Stomach (tissue), 9 donors: ENCODE measurements around the gene LRP1B. TPM values are rescaled to one million over a fixed set of nuclear protein-coding genes. Genes with fewer than 3 reads are reported as not detected.

Experiments
- DNase-seq, 2 donors: peaks; one replicate each; pipeline versions ENCODE4 v3.0.0 to v3.0.0-alpha.2; 2013 to 2019
- H3K27ac ChIP-seq, 5 donors: fragments of 200-600 bp in 4 of 5; sonication (generic) in 4 of 5; one replicate each; pipeline ENCODE4 v1.5.1; 2013 to 2019; ENCODE audit warnings: mild to moderate bottlenecking in 1 of 5, moderate library complexity in 1 of 5
- H3K27me3 ChIP-seq, 3 donors: fragments of 200-600 bp; sonication (generic); one replicate each; pipeline ENCODE4 v1.5.1; 2017 to 2019; ENCODE audit warnings: mixed run types in 1 of 3
- H3K36me3 ChIP-seq, 4 donors: fragments of 200-600 bp; sonication (generic); 1 replicate in 3 of 4; 2 replicates in 1 of 4; pipeline ENCODE4 v1.5.1; 2016 to 2019
- H3K4me1 ChIP-seq, 4 donors: fragments of 200-600 bp; sonication (generic); one replicate each; pipeline ENCODE4 v1.5.1; 2016 to 2019
- H3K4me3 ChIP-seq, 4 donors: fragments of 200-600 bp; sonication (generic) in 3 of 4; one replicate each; pipeline ENCODE4 v1.5.1; 2016 to 2019; ENCODE audit warnings: mild to moderate bottlenecking in 1 of 4
- H3K9me3 ChIP-seq, 4 donors: fragments of 200-600 bp; sonication (generic); one replicate each; pipeline ENCODE4 v1.5.1; 2016 to 2019
- CTCF ChIP-seq, 7 experiments: fragments of 450-650 bp in 4 of 7; fragments of 200-600 bp in 3 of 7; sonication (generic) in 3 of 7; IDR thresholded peaks; one replicate each; pipeline ENCODE4 v1.5.1; 2016 to 2019; ENCODE audit warnings: antibody characterized with exemption in 7 of 7, control low read depth in 2 of 7, mild to moderate bottlenecking in 1 of 7
- EP300 ChIP-seq: sonication (generic); formaldehyde crosslinking; IDR thresholded peaks from one replicate; pipeline ENCODE4 v1.6.1; 2017; ENCODE audit warnings: antibody characterized with exemption
- POLR2A ChIP-seq, 4 donors: fragments of 450-650 bp; IDR thresholded peaks; one replicate each; pipeline ENCODE4 v1.6.1; 2016; ENCODE audit warnings: antibody characterized with exemption in 4 of 4, control low read depth in 2 of 4, mild to moderate bottlenecking in 1 of 4, moderate library complexity in 1 of 4
- POLR2AphosphoS5 ChIP-seq, 3 donors: sonication (generic); formaldehyde crosslinking; IDR thresholded peaks; one replicate each; pipeline ENCODE4 v1.6.1; 2016; ENCODE audit warnings: antibody characterized with exemption in 3 of 3
- WGBS, 5 donors: extraction: QIAGEN DNeasy Blood & Tissue Kit in 3 of 5; methylation state at CpG; one replicate each; pipeline versions ENCODE4 v1.1.5 to v1.1.7; 2013 to 2018; 5-methylcytosine and 5-hydroxymethylcytosine counted together
- intact Hi-C: fragments of 100-400 bp; cut with DNase I; formaldehyde crosslinking; loops from one replicate; pipeline ENCODE4 v1.15.1; 2023; ENCODE audit warnings: low total_unique reads
- polyA plus RNA-seq, 3 donors: library from polyadenylated mRNA; stranded (reverse); fragments of 200-250 nt; gene quantifications; one replicate each; pipeline ENCODE4 v1.2.3, GENCODE V29; 2013
- total RNA-seq, 5 donors: library from RNA; depleted of rRNA; stranded (reverse); fragments of >200 nt; gene quantifications; one replicate each; pipeline versions ENCODE4 v1.1.0 to v1.2.3, GENCODE V29; 2014 to 2016
- donor health status: healthy with polysubstance abuse.
- donor health status: Bipolar disorder and iron deficiency.
- donor health status: healthy.

The LRP1B gene
- total and polyA plus RNA-seq, 8 donors = under 0.01 to 9.0 (median 0.38) TPM

DNA sequence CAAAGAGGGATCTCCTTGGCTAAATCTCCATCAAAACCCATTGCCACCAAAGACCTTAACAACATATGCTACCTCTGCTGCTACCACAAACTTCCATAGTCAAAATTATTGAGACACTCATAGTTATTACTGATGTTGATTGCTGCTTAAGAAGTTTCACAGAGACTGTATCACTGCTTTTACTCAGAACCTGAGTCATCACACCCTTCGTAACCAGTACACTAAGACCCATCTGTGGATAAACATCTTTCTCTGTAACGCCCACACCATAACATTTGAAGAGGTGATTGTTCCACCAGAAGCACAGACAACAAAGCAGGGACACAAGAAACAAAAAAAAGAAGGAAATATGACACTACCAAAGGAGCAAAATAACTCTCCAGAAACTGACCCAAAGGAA is 1563.1 kb downstream of the LRP1B start:
- no peaks in the 10 kb centered on the region for H3K9me3 ChIP-seq
- no peaks in the 10 kb centered on the region for H3K4me1 ChIP-seq
- no peak overlapping the region for H3K27ac ChIP-seq
- no peak overlapping the region for H3K4me3 ChIP-seq
- H3K27me3 ChIP-seq = no peaks in the 10 kb centered on the region
- DNase-seq = no peak
- WGBS, 5 donors = 81 to 92% (median 87%) methylated on average over 2 of the region's 2 CpGs
- H3K36me3 ChIP-seq = no peaks in the 10 kb centered on the region
- intact Hi-C loops = no loop called here
- TF ChIP-seq EP300 (no peak), POLR2A (IDR thresholded peaks at IDR 0.05) (no peak), CTCF (IDR thresholded peaks at IDR 0.05) (no peak), POLR2AphosphoS5 (IDR thresholded peaks at IDR 0.05) (no peak)

GRCh38 chr2:140565756-140566155 is 1565.1 kb downstream of the LRP1B start:
- 70 to 79% (median 76%) methylated on average over 3 of the region's 3 CpGs; no CpG with 5 or more reads in 1 of the 5 donors for WGBS, 5 donors
- no peaks in the 10 kb centered on the region for H3K36me3 ChIP-seq
- intact Hi-C loops = no loop called here
- H3K4me1 ChIP-seq = no peaks in the 10 kb centered on the region
- no peak overlapping the region for H3K4me3 ChIP-seq
- DNase-seq = no peak
- H3K27ac ChIP-seq = no peak overlapping the region
- no peaks in the 10 kb centered on the region for H3K27me3 ChIP-seq
- no peaks in the 10 kb centered on the region for H3K9me3 ChIP-seq
- TF ChIP-seq POLR2A (IDR thresholded peaks at IDR 0.05) = no peak
- no peak for TF ChIP-seq CTCF (IDR thresholded peaks at IDR 0.05)
- no peak for TF ChIP-seq POLR2AphosphoS5 (IDR thresholded peaks at IDR 0.05)
- TF ChIP-seq EP300 = no peak

DNA sequence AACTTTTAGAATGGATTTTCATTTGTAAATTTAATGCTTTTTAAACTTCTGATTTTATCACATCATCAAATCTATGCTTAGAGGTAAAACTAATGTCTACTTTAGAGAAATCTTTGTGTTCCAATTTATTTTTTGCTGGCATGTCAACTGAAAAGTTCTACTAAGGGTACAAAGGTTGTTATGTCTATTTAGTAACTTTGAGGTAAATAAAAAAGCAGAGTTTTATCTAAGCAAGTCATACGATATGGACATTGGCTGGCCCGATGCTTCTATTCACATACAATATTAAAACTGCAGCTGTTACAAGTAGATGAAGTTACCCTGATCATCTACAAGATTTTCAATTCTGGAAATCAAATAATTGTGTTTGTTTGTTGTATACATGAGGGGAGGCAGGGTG is 1575.1 kb downstream of the LRP1B start:
- H3K27me3 ChIP-seq = no peaks in the 10 kb centered on the region
- 39 to 68% (median 48%) methylated on average over 2 of the region's 2 CpGs for WGBS, 5 donors

DNA sequence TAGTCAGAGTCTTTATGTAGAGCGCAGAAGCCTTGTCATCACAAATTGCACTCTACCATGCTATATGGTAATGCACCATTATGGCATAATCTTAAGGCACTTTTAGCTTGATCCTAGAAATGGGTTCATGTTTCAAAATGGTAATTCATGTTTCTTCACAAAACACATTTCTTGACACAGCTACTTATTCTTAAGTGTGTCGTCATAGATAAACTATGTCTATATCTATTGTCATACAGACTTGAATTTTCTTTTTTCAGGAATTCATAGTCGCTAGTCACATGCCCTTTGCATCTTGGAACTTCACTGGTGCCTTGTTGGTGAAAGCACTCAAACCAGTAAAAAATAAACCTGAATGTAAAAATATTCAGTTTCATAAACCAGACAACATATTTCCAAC is 1578.2 kb downstream of the LRP1B start:
- DNase-seq = no peak
- TF ChIP-seq CTCF (IDR thresholded peaks at IDR 0.05) (no peak), POLR2A (IDR thresholded peaks at IDR 0.05) (no peak), EP300 (no peak), POLR2AphosphoS5 (IDR thresholded peaks at IDR 0.05) (no peak)
- intact Hi-C loops = no loop called here
- H3K9me3 ChIP-seq = no peaks in the 10 kb centered on the region
- H3K4me1 ChIP-seq = no peaks in the 10 kb centered on the region
- no peak overlapping the region for H3K4me3 ChIP-seq
- WGBS, 5 donors = 92 to 97% (median 96%) methylated on average over 3 of the region's 3 CpGs
- H3K27ac ChIP-seq = no peak overlapping the region
- no peaks in the 10 kb centered on the region for H3K27me3 ChIP-seq
- H3K36me3 ChIP-seq = no peaks in the 10 kb centered on the region

More for the DNA sequence above, 1575.1 kb downstream of the LRP1B start:
- Histone ChIP-seq H3K9me3 (no peaks in the 10 kb centered on the region), H3K27ac (no peak overlapping the region), H3K4me3 (no peak overlapping the region), H3K36me3 (no peaks in the 10 kb centered on the region), H3K4me1 (no peaks in the 10 kb centered on the region)
- intact Hi-C loops = no loop called here
- TF ChIP-seq POLR2AphosphoS5 (IDR thresholded peaks at IDR 0.05) = no peak
- TF ChIP-seq CTCF (IDR thresholded peaks at IDR 0.05) = no peak
- no peak for TF ChIP-seq POLR2A (IDR thresholded peaks at IDR 0.05)
- no peak for TF ChIP-seq EP300
- no peak for DNase-seq
